NCI-H2171 (cell line): ENCODE data around the gene CRLF1.

ENCODE experiments used
- DNase-seq: peaks from one replicate; lab custom pipeline; 2025; lab: John Stamatoyannopoulos, UW

CRLF1 gene

GRCh38 chr19:18557411-18558201 lies 49.0 kb downstream of the CRLF1 start, which contains the start of gene KXD1:
Gene KXD1 (plus strand): TSS chr19:18557870. CDS start chr19:18562057, 4,187 bp downstream.
- DNase-seq, result peak; percentile 98

DNA sequence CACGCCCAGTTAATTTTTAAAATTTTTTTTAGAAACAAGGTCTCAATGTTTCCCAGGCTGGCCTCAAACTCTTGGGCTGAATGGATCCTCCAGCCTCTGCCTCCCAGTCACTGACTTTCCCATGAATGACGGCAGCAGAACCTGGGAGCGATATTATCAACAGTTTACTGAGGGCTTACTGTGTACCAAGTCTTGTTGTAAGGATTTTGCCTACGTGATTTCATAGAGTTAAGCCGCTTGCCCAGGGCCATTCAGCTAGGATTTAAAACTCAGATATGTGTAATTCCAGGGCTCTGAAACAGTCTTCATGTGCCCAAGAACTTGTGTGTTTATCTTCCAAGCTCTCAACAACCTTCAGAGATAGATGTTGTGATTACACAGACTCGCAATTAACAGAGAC lies 55.0 kb downstream of the CRLF1 start:
- no peak for DNase-seq

- DNase-seq, result no peak
Measured at GRCh38 chr19:18543814-18544475, 62.7 kb downstream of the CRLF1 start.
